NCI-H2029 treated with DMSO at 0.1 percent for 48 hours (cell line): ENCODE data around the gene GNL1.
A peak's percentile ranks its signal among the peaks of the same experiment; 100 is the strongest.

Source experiments
- DNase-seq: peaks from one replicate; lab custom pipeline; 2025; lab: John Stamatoyannopoulos, UW

GNL1 gene

GRCh38 chr6:30556066-30556905 is at the start of gene GNL1:
Gene GNL1 (minus strand): TSS chr6:30556489. CDS start chr6:30556203, 286 bp downstream.
- DNase-seq: peak; percentile 77

- no peak for DNase-seq
Measured at GRCh38 chr6:30603961-30604360, 47.7 kb upstream of the GNL1 start.

DNA sequence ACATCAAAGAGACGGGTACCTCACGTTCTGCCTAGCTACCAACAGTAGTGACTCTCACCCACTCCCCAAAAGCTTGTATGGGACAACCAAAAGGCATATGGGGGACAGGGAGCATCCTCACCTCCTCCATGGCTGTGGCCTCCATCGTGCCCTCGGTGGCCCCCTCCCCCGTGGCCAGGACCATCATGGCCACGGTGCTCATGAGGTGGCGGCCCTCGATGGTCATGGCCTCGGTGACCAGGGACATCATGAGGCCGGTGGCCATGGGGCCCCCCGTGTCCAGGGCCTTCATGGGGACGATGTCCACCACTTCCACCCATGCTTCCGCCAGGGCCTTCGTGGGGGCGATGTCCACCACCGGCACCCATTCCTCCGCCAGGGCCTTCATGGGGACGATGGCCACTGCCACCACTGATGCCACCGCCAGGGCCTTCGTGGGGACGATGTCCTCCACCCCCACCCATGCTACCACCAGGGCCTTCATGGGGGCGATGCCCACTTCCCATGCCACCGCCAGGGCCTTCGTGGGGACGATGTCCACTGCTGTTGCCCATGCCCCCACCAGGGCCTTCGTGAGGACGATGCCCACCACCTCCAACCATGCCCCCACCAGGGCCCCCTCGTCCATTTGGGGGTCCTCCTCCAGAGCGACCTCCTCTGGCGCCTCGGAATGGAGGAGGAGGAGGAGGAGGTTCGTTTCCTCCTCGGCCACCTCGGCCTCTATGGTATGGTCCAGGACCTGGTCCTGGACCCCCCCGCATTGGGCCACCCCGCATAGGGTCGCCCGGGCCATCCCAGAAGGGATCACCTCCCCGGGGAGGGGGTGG is 45.7 kb upstream of the GNL1 start:
- DNase-seq: no peak

DNA sequence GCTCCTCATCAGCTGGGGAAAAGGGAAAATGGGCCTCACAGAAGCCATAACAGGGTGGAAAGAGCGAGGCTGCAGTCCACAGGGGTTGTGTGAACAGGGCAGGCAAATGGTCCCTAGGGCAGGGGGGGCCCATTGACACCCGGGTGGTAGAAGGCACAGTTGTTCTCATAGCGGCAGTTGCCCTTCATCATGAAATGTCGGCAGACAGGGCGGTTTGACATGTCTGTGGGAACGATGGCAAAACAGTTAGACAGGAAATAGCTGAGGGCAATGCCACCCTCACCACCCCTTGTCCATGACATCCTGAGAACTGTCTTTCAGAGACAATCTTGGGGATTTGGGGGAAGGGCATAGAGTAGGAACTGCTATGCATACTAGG is 45.1 kb upstream of the GNL1 start:
- no peak for DNase-seq

DNA sequence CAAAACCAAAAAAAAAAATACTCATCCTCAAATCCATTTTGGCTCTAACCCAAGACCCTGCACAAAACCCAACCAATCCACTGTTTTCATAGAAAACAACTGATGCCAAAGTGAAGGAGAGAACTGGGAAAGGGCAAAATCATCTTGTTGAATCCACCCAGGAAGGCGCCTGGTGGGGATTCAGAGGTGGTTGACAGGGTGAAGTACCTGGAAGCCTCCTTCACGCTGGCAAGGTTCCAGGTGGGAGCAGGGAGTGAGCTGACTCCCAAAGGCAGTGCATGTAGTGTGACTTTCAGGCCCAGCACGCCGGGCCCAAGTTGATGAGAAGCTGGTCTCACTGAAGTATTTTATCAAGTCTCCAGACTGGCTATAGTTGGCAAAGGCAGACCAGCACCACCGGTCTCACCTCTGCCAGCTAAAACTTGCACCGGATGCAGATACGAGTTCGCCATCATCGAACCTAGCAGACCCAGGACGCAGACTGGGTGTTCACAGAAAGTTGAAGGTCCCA is 44.2 kb upstream of the GNL1 start:
- DNase-seq: no peak

- DNase-seq: no peak
Measured at GRCh38 chr6:30599625-30600324, 43.5 kb upstream of the GNL1 start.

DNA sequence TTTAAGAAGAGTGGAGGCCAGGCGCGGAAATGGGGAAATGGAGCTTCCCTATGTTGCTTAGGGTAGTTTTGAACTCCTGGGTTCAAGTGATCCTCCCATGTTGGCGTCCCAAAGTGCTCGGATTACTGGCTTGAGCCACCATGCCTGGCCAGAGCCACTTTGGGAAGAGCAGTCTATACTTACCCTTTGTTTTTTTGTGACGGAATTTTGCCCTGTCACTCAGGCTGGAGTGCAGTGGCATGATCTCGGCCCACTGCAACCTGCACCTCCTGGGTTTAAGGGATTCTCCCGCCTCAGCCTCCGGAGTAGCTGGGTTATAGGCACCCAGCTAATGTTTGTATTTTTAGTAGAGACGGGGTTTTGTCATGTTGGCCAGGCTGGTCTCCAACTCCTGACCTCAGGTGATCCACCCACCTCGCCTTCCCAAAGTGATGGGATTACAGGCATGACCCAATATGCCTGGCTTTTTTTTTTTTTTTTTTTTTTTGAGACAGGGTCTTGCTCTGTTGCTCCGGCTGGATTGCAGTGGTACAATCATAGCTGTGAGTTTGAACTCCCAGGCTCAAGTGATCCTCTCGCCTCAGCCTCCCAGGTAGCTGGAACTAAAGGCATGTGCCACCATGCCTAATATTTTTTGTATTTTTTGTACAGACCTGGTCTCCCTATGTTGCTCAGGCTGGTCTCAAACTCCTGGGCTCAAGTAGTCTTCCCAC is 42.8 kb upstream of the GNL1 start:
- no peak for DNase-seq

- DNase-seq: peak; percentile 25
Measured at GRCh38 chr6:30597315-30598144, 41.2 kb upstream of the GNL1 start.

- DNase-seq: no peak
Measured at GRCh38 chr6:30592287-30592686, 36.0 kb upstream of the GNL1 start.

DNA sequence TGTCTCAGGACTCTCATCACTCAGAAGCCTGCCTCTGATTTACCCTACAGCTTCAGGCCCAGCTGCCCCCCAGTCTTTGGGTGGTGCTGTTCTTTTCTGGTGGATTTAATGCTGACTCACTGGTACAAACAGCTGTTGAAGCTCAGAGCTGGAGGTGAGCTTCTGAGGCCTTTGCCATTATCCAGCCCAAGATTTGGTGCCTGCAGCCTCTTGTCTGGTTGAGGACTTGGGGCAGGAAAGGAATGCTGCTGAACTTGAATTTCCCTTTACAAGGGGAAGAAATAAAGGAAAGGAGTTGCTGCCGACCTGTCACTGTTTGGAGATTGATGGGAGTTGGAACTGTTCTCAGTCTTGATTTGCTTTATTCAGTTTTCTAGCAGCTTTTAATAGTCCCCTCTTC is 34.7 kb upstream of the GNL1 start:
- DNase-seq: no peak

- no peak for DNase-seq
Measured at GRCh38 chr6:30590509-30590908, 34.2 kb upstream of the GNL1 start.

GRCh38 chr6:30589754-30590358 is 33.6 kb upstream of the GNL1 start:
- DNase-seq: no peak

- DNase-seq: no peak
Measured at GRCh38 chr6:30583921-30584320, 27.6 kb upstream of the GNL1 start.

DNA sequence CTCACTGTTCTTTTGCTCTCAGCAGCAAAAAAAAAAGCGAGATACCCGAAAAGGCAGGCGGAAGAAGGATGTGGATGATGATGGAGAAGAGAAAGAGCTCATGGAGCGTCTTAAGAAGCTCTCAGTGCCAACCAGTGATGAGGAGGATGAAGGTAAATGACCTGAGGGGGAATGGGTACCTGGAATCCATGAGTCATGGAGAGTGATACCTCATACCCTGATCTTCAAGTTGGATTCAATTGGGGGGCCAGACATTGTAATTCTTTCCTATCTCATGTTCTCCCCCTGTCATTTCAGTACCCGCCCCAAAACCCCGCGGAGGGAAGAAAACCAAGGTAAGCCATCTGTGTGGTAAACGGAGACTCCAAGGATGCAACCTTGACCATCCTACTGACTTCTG is 21.8 kb upstream of the GNL1 start:
- DNase-seq: no peak

DNA sequence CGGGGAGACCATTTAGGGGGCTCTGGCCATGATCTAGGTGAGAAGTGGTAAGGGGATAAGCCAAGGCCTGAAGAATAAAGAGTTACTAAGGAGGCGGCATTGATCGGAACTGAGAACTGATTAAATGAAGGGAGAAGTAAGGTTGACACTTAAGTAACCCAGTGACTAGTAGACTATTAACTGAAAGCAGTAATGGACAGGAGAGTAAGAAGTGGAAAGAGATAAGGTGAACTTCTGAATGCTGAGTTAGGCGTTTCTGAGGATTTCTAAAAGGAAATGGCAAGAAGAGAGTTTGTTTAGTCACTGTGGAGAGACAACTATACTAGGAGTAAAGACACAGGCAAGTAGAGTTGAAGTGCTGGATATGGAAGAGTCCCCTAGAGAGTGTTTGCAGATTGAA is 16.8 kb upstream of the GNL1 start:
- DNase-seq: no peak

DNA sequence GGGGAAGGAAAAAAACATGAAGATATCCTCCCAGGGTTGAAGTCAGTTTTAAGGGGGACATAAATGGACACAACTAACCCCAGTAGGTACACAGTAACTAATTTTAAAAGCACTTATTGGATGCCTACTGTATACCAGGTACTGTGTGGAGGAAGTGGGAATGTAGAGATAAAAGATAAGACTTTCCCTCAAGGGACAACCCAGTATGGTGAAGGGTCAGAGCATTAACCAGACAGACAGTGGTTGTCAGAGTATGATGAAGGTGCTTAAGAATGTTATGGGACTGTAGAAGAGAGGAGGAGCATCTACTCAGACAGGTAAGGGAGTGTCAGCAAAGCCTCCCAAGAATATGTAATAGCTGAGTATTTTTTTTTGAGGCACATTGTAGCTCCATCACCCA is 15.9 kb upstream of the GNL1 start:
- DNase-seq: no peak

- no peak for DNase-seq
Measured at GRCh38 chr6:30571762-30572082, 15.4 kb upstream of the GNL1 start.

GRCh38 chr6:30571075-30571761 is 14.9 kb upstream of the GNL1 start, which contains the start of gene ABCF1:
Gene ABCF1 (plus strand): TSS chr6:30571442. CDS start chr6:30571488, 46 bp downstream.
- DNase-seq: peak; percentile 86

DNA sequence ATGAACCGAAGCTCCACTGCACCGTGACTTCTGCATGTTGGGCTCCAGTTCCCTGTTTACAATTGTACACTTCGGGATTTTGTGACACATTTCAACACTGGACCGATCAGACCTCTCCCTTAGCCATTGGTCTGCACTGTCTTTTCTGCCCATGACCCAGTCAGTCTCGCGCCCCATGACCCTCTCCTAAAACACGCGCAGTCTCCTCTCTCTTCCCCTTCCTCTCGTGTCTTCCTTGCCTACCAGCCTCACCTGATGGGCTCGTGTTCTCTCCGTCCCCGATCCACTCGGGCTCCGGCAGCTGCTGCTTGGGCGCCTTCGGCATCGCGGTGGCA is 14.4 kb upstream of the GNL1 start:
- DNase-seq: no peak

DNA sequence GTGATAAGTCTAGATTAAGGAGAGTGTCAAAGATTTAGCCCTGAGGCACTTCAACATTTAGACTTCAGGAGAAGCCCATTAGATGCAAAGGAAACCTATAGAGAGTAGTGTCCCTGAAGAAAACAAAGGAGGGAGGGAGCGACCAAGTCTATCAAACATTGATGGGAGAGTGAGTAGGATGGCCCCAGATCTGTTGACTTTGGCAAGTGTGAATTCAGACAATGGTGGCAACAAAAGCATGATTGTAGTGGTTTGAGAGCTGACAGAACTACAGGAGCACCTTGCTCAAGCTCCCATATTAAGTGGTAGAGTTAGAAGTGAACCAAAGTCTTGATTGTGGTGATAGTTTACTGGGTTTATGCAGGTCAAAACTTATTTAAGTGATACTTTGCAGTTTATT is 14.0 kb upstream of the GNL1 start:
- no peak for DNase-seq
